RWPE2 (cell line): ENCODE results near the gene TMCC1.
A peak's percentile ranks its signal among the peaks of the same experiment; 100 is the strongest.
"Not testable (repeated sequence)": the region's sequence is repeated elsewhere in the genome, so short reads cannot be mapped to it uniquely, and the experiment has no call there.

Experiments
- ATAC-seq: fragments of 200-7000 bp; cut with Tn5 transposase; 3 replicates; pipeline ENCODE4 v1.9.1; 2021; ENCODE audit warnings: low read depth
- DNase-seq: peaks from one replicate; pipeline ENCODE4 v3.0.0-alpha.2; 2020; ENCODE audit warnings: low spot score
- H3K27ac ChIP-seq: fragments of 450-650 bp; 2 replicates; pipeline ENCODE4 v1.5.1; 2017; ENCODE audit warnings: mild to moderate bottlenecking; ENCODE audit not compliant: poor library complexity, severe bottlenecking
- H3K27me3 ChIP-seq: fragments of 250-450 bp; sonication (Bioruptor Pico); 2 replicates; pipeline ENCODE4 v1.5.1; 2021; ENCODE audit warnings: mild to moderate bottlenecking, moderate library complexity; ENCODE audit not compliant: insufficient read depth, poor library complexity, severe bottlenecking
- H3K36me3 ChIP-seq: fragments of 250-450 bp; sonication (Bioruptor Pico); 2 replicates; pipeline ENCODE4 v1.5.1; 2020; ENCODE audit warnings: low read depth, mild to moderate bottlenecking, moderate library complexity
- H3K4me1 ChIP-seq: fragments of 250-450 bp; sonication (Bioruptor Pico); 2 replicates; pipeline ENCODE4 v1.5.1; 2021; ENCODE audit warnings: mild to moderate bottlenecking, moderate library complexity; ENCODE audit not compliant: insufficient read depth, poor library complexity, severe bottlenecking
- H3K4me3 ChIP-seq: fragments of 250-450 bp; sonication (Bioruptor Pico); 2 replicates; pipeline ENCODE4 v1.5.1; 2021; ENCODE audit warnings: mild to moderate bottlenecking, moderate library complexity; ENCODE audit not compliant: severe bottlenecking
- H3K9me3 ChIP-seq: fragments of 250-450 bp; sonication (Bioruptor Pico); 2 replicates; pipeline ENCODE4 v1.5.1; 2021; ENCODE audit warnings: mild to moderate bottlenecking, moderate library complexity; ENCODE audit not compliant: severe bottlenecking
- TF ChIP-seq, protein P1 (sequence below): fragments of 450-650 bp; IDR thresholded peaks from one replicate; pipeline ENCODE4 v1.5.1; 2017; ENCODE audit warnings: mild to moderate bottlenecking, moderate library complexity; ENCODE audit not compliant: poor library complexity, severe bottlenecking

TMCC1 gene

GRCh38 chr3:129686941-129687340 lies 206.6 kb downstream of the TMCC1 start:
- H3K9me3 ChIP-seq = no peaks in the 10 kb centered on the region
- TF ChIP-seq, protein P1, sequence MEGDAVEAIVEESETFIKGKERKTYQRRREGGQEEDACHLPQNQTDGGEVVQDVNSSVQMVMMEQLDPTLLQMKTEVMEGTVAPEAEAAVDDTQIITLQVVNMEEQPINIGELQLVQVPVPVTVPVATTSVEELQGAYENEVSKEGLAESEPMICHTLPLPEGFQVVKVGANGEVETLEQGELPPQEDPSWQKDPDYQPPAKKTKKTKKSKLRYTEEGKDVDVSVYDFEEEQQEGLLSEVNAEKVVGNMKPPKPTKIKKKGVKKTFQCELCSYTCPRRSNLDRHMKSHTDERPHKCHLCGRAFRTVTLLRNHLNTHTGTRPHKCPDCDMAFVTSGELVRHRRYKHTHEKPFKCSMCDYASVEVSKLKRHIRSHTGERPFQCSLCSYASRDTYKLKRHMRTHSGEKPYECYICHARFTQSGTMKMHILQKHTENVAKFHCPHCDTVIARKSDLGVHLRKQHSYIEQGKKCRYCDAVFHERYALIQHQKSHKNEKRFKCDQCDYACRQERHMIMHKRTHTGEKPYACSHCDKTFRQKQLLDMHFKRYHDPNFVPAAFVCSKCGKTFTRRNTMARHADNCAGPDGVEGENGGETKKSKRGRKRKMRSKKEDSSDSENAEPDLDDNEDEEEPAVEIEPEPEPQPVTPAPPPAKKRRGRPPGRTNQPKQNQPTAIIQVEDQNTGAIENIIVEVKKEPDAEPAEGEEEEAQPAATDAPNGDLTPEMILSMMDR = no peak
- H3K36me3 ChIP-seq = 0 out of 2 replicates have a peak, but pooled peaks cover 9% of the 10 kb centered on the region
- DNase-seq (no peak), ATAC-seq (peak; percentile 35; the same call in 1 of the 3 replicates)
- H3K4me3 ChIP-seq = no peak overlapping the region
- peaks cover 27% of the 10 kb centered on the region for H3K4me1 ChIP-seq
- H3K27me3 ChIP-seq = no peaks in the 10 kb centered on the region
- no peak overlapping the region for H3K27ac ChIP-seq

DNA sequence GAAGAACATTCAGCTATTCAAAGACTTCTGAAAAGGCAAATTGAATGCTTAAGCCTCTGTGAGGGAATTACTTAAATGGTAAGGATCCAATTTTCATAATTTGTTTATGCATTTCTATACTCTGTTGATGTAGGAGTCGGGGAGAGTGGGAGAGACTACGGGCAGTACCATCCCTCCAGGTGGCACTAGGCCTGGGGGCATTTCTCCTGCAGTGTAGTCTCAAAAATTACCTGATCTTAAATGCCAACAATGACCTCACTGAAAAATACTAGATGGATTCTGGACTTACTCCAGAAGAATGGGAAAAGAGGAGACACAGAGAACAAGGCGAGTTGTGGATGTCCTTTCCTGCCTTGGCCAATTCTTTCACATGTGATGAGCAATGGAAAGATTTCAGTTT lies 209.2 kb downstream of the TMCC1 start:
- Histone ChIP-seq H3K27ac (no peak overlapping the region), H3K36me3 (0 out of 2 replicates have a peak, but pooled peaks cover 5% of the 10 kb centered on the region), H3K4me3 (no peak overlapping the region), H3K4me1 (peaks cover 16% of the 10 kb centered on the region), H3K27me3 (no peaks in the 10 kb centered on the region), H3K9me3 (no peaks in the 10 kb centered on the region)
- no peak for ATAC-seq
- DNase-seq = no peak
- TF ChIP-seq, protein P1 = no peak

GRCh38 chr3:129683201-129683600 lies 210.3 kb downstream of the TMCC1 start:
- DNase-seq (no peak), ATAC-seq (no peak)
- H3K27ac ChIP-seq = no peak overlapping the region
- TF ChIP-seq, protein P1 = no peak
- H3K4me1 ChIP-seq = peaks cover 10% of the 10 kb centered on the region
- H3K9me3 ChIP-seq = no peaks in the 10 kb centered on the region
- H3K27me3 ChIP-seq = no peaks in the 10 kb centered on the region
- 0 out of 2 replicates have a peak, but pooled peaks cover 5% of the 10 kb centered on the region for H3K36me3 ChIP-seq
- H3K4me3 ChIP-seq = no peak overlapping the region

DNA sequence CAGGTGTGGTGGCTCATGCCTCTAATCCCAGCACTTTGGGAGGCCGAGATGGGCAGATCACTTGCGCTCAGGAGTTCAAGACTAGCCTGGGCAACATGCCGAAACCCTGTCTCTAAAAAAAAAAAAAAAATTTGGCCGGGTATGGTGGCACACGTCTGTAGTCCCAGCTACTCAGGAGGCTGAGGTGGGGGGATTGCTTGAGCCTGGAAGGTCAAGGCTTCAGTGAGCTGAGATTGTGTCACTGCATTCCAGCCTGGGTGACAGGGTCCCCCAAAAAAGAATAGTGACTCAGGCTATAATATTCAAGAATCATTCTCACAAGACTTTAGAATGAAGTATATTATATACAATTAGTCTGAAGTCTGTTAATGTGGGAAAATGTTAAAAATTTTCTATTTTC lies 216.5 kb downstream of the TMCC1 start:
- no peaks in the 10 kb centered on the region; the same call in 1 of the 2 replicates for H3K36me3 ChIP-seq
- no peak overlapping the region for H3K27ac ChIP-seq
- ATAC-seq (no peak), DNase-seq (no peak)
- TF ChIP-seq, protein P1 = no peak
- no peaks in the 10 kb centered on the region for H3K27me3 ChIP-seq
- no peak overlapping the region for H3K4me3 ChIP-seq
- no peaks in the 10 kb centered on the region for H3K9me3 ChIP-seq
- H3K4me1 ChIP-seq = peaks cover 5% of the 10 kb centered on the region

DNA sequence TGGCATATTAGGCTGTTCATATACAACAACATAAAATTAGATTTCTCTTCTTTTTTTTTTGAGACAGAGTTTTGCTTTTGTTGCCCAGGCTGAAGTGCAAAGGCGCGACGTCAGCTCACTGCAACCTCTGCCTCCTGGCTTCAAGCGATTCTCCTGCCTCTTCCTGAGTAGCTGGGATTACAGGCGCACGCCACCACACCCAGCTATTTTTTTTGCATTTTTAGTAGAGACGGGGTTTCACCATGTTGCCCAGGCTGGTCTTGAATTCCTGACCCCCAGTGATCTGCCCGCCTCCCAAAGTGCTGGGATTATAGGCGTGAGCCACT lies 218.8 kb downstream of the TMCC1 start:
- H3K27me3 ChIP-seq, H3K9me3 ChIP-seq, H3K27ac ChIP-seq, H3K4me1 ChIP-seq, ATAC-seq, DNase-seq, H3K4me3 ChIP-seq: not testable (repeated sequence)
- peaks cover 11% of the 10 kb centered on the region for H3K36me3 ChIP-seq
